ENCODE measurements around the gene WWOX. TPM values are rescaled to one million over a fixed set of nuclear protein-coding genes. Genes with fewer than 3 reads are reported as not detected.

The WWOX gene
- total RNA-seq, 1 donor: 8.2 TPM

- no peak for TF ChIP-seq CTCF (IDR thresholded peaks at IDR 0.05; ENCODE audit: insufficient read depth, low read depth, low read length)
- H3K4me3 ChIP-seq (ENCODE audit: low read depth, low read length): no peak overlapping the region
- peak; percentile 61 for DNase-seq (ENCODE audit: low read depth)
Observed at GRCh38 chr16:78392585-78393195, 293.2 kb downstream of the WWOX start.

GRCh38 chr16:78395035-78395434 lies 295.6 kb downstream of the WWOX start:
- H3K4me3 ChIP-seq (ENCODE audit: low read depth, low read length): no peak overlapping the region
- DNase-seq (ENCODE audit: low read depth): no peak
- TF ChIP-seq CTCF (IDR thresholded peaks at IDR 0.05; ENCODE audit: insufficient read depth, low read depth, low read length): no peak

GRCh38 chr16:78396046-78396445 lies 296.6 kb downstream of the WWOX start:
- no peak overlapping the region for H3K4me3 ChIP-seq (ENCODE audit: low read depth, low read length)
- peak; percentile 25 for TF ChIP-seq CTCF (IDR thresholded peaks at IDR 0.05; ENCODE audit: insufficient read depth, low read depth, low read length)
- no peak for DNase-seq (ENCODE audit: low read depth)

GRCh38 chr16:78396673-78397072 lies 297.2 kb downstream of the WWOX start:
- DNase-seq (ENCODE audit: low read depth): no peak
- no peak for TF ChIP-seq CTCF (IDR thresholded peaks at IDR 0.05; ENCODE audit: insufficient read depth, low read depth, low read length)
- H3K4me3 ChIP-seq (ENCODE audit: low read depth, low read length): no peak overlapping the region

DNA sequence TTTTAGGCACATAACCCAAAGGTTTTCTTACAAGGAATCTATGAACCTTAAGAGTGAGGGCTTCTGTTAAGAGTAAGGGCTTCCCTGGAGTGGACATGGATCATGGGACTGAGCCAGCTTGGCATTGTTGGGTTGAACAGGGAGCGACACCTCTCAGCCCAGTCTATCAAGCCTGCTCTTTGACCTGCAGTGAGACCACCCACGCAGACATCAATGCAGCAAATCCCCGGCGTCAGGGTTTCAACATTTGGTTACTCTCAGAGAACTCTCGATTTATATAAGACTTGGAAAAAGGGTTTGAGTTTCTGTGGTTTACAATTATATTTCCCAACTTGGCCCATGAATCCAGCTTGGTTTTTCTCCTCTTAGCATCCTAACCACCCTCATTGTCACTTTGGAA lies 299.9 kb downstream of the WWOX start:
- no peak for TF ChIP-seq CTCF (IDR thresholded peaks at IDR 0.05; ENCODE audit: insufficient read depth, low read depth, low read length)
- DNase-seq (ENCODE audit: low read depth): no peak
- H3K4me3 ChIP-seq (ENCODE audit: low read depth, low read length): no peak overlapping the region

GRCh38 chr16:78402833-78403232 lies 303.4 kb downstream of the WWOX start:
- TF ChIP-seq CTCF (IDR thresholded peaks at IDR 0.05; ENCODE audit: insufficient read depth, low read depth, low read length): no peak
- DNase-seq (ENCODE audit: low read depth): no peak
- H3K4me3 ChIP-seq (ENCODE audit: low read depth, low read length): no peak overlapping the region

- H3K4me3 ChIP-seq (ENCODE audit: low read depth, low read length): no peak overlapping the region
- no peak for DNase-seq (ENCODE audit: low read depth)
- no peak for TF ChIP-seq CTCF (IDR thresholded peaks at IDR 0.05; ENCODE audit: insufficient read depth, low read depth, low read length)
Observed at GRCh38 chr16:78405040-78405439, 305.6 kb downstream of the WWOX start.
